H1 (cell line): ENCODE results near the gene WDR37. TPM values are rescaled to one million over a fixed set of nuclear protein-coding genes. Genes with fewer than 3 reads are reported as not detected.

Experiments used
- CTCF ChIA-PET: fragments of 300-600 bp; sonication (Branson Sonifier 250); formaldehyde crosslinking; loops from one replicate; lab custom pipeline; 2021; ENCODE audit not compliant: partially characterized antibody; lab: Charles Lee
- POLR2A ChIA-PET: fragments of 300-600 bp; sonication (Branson Sonifier 250); formaldehyde crosslinking; loops from one replicate; lab custom pipeline; 2021; ENCODE audit warnings: inconsistent platforms; ENCODE audit not compliant: partially characterized antibody; lab: Charles Lee
- DNase-seq, 2 experiments: peaks; one replicate each; pipeline versions ENCODE4 v3.0.0 to v3.0.0-alpha.2; 2010 to 2022; ENCODE audit warnings: low spot score in 2 of 2, low read depth in 1 of 2, mixed read lengths in 1 of 2
- FAIRE-seq: peaks from 2 replicates; lab custom pipeline; 2011; peaks lifted over from hg19 to GRCh38; lab: Jason Lieb, UNC
- H2AFZ ChIP-seq: 2 replicates; pipeline ENCODE4 v1.8.1; 2012; ENCODE audit warnings: low read length, inconsistent platforms
- H2AK5ac ChIP-seq: 2 replicates; pipeline ENCODE4 v1.6.1; 2013; ENCODE audit warnings: low read depth, low read length
- H2BK120ac ChIP-seq: replicated peaks from 2 replicates; pipeline ENCODE3; 2013; ENCODE audit warnings: low read depth, low read length, inconsistent platforms
- H2BK12ac ChIP-seq: 2 replicates; pipeline ENCODE4 v1.6.1; 2013; ENCODE audit warnings: low read depth, low read length
- H2BK15ac ChIP-seq: 2 replicates; pipeline ENCODE4 v1.6.1; 2013; ENCODE audit warnings: low read length
- H2BK20ac ChIP-seq: 2 replicates; pipeline ENCODE4 v1.6.1; 2013; ENCODE audit warnings: low read length
- H2BK5ac ChIP-seq: 2 replicates; pipeline ENCODE4 v1.6.1; 2013; ENCODE audit warnings: low read depth, low read length
- H3K14ac ChIP-seq: 2 replicates; pipeline ENCODE4 v1.6.1; 2013; ENCODE audit warnings: inconsistent platforms; ENCODE audit not compliant: insufficient read length
- H3K18ac ChIP-seq: 2 replicates; pipeline ENCODE4 v1.6.1; 2013; ENCODE audit warnings: low read length; ENCODE audit errors: extremely low read depth
- H3K23ac ChIP-seq: 2 replicates; pipeline ENCODE4 v1.6.1; 2013; ENCODE audit warnings: inconsistent platforms; ENCODE audit not compliant: insufficient read length
- H3K23me2 ChIP-seq: 2 replicates; pipeline ENCODE4 v1.6.1; 2013; ENCODE audit warnings: low read depth, low read length
- H3K27ac ChIP-seq: 2 replicates; pipeline ENCODE4 v1.6.1; 2011; ENCODE audit warnings: low read depth, low read length, inconsistent platforms
- H3K27me3 ChIP-seq, 4 experiments: replicated peaks in 1 of 4; 1 replicate in 1 of 4; 2 replicates in 3 of 4; pipeline versions ENCODE4 v1.6.1 to v1.8.1; 2011 to 2013; ENCODE audit warnings: low read length in 3 of 4, mild to moderate bottlenecking in 3 of 4, inconsistent platforms in 2 of 4, mixed read lengths in 2 of 4, moderate library complexity in 1 of 4; ENCODE audit not compliant: control insufficient read depth in 3 of 4, insufficient read depth in 3 of 4; ENCODE audit errors: extremely low read depth in 1 of 4
- H3K36me3 ChIP-seq, 4 experiments: 2 replicates each; pipeline versions ENCODE4 v1.6.1 to v1.8.1; 2011 to 2013; ENCODE audit warnings: mild to moderate bottlenecking in 4 of 4, low read length in 3 of 4, moderate library complexity in 2 of 4, control low read depth in 1 of 4, inconsistent platforms in 1 of 4; ENCODE audit not compliant: insufficient read depth in 4 of 4, control insufficient read depth in 2 of 4
- H3K4ac ChIP-seq: replicated peaks from 2 replicates; pipeline ENCODE3; 2013; ENCODE audit warnings: low read length, low read depth, mixed read lengths, inconsistent platforms; ENCODE audit not compliant: insufficient read length
- H3K4me1 ChIP-seq, 4 experiments: replicated peaks in 1 of 4; 1 replicate in 1 of 4; 2 replicates in 3 of 4; pipeline versions ENCODE4 v1.6.1 to v1.8.1; 2011 to 2013; ENCODE audit warnings: low read length in 3 of 4, inconsistent platforms in 2 of 4, mixed read lengths in 1 of 4; ENCODE audit not compliant: insufficient read depth in 4 of 4, control insufficient read depth in 3 of 4
- H3K4me2 ChIP-seq, 2 experiments: 2 replicates each; pipeline versions ENCODE4 v1.6.1 to v1.8.1; 2011 to 2013; ENCODE audit warnings: low read depth in 2 of 2, low read length in 2 of 2, control low read depth in 1 of 2, inconsistent platforms in 1 of 2, mild to moderate bottlenecking in 1 of 2; ENCODE audit not compliant: insufficient read depth in 1 of 2
- H3K4me3 ChIP-seq, 4 experiments: fragments of 200-600, 300-600 bp in 1 of 4; sonication (generic), shearing (Covaris generic), sonication (Bioruptor Twin) in 1 of 4; 2 replicates each; pipeline versions ENCODE4 v1.5.1 to v1.8.1; 2011 to 2016; ENCODE audit warnings: low read length in 4 of 4, low read depth in 3 of 4, control low read depth in 2 of 4, inconsistent platforms in 2 of 4, mild to moderate bottlenecking in 2 of 4, mixed read lengths in 1 of 4, moderate library complexity in 1 of 4; ENCODE audit not compliant: insufficient read depth in 2 of 4; ENCODE audit errors: extremely low read depth in 1 of 4
- H3K56ac ChIP-seq: replicated peaks from 2 replicates; pipeline ENCODE3; 2013; ENCODE audit warnings: low read depth, mild to moderate bottlenecking, mixed read lengths, low read length, inconsistent platforms; ENCODE audit not compliant: insufficient read length
- H3K79me1 ChIP-seq: 2 replicates; pipeline ENCODE4 v1.6.1; 2013; ENCODE audit warnings: low read depth, low read length, control low read depth
- H3K79me2 ChIP-seq, 2 experiments: 2 replicates each; pipeline versions ENCODE4 v1.6.1 to v1.8.1; 2012 to 2013; ENCODE audit warnings: low read length in 2 of 2, mild to moderate bottlenecking in 2 of 2, inconsistent platforms in 1 of 2; ENCODE audit not compliant: insufficient read depth in 2 of 2, control insufficient read depth in 1 of 2
- H3K9ac ChIP-seq, 4 experiments: replicated peaks in 1 of 4; 1 replicate in 1 of 4; 2 replicates in 3 of 4; pipeline versions ENCODE4 v1.6.1 to v1.8.1; 2011 to 2013; ENCODE audit warnings: low read depth in 3 of 4, low read length in 3 of 4, control low read depth in 2 of 4, mild to moderate bottlenecking in 2 of 4, moderate library complexity in 2 of 4, inconsistent platforms in 1 of 4; ENCODE audit errors: extremely low read depth in 1 of 4
- H3K9me3 ChIP-seq, 2 experiments: 2 replicates each; pipeline versions ENCODE4 v1.6.1 to v1.8.1; 2012 to 2013; ENCODE audit warnings: mild to moderate bottlenecking in 2 of 2, moderate library complexity in 2 of 2, control low read depth in 1 of 2, inconsistent platforms in 1 of 2, low read depth in 1 of 2, low read length in 1 of 2, mixed read lengths in 1 of 2; ENCODE audit not compliant: insufficient read depth in 2 of 2
- H4K20me1 ChIP-seq, 2 experiments: replicated peaks in 1 of 2; 2 replicates each; pipeline versions ENCODE3 to v1.8.1; 2011 to 2013; ENCODE audit warnings: inconsistent platforms in 2 of 2, low read length in 2 of 2, mild to moderate bottlenecking in 1 of 2; ENCODE audit not compliant: insufficient read depth in 2 of 2, control insufficient read depth in 1 of 2
- H4K5ac ChIP-seq: 2 replicates; pipeline ENCODE4 v1.6.1; 2013; ENCODE audit warnings: low read length, low read depth, mixed read lengths, inconsistent platforms; ENCODE audit not compliant: insufficient read length
- H4K8ac ChIP-seq: 2 replicates; pipeline ENCODE4 v1.8.0; 2013; ENCODE audit warnings: mild to moderate bottlenecking, moderate library complexity, low read length, inconsistent platforms; ENCODE audit not compliant: insufficient read depth; ENCODE audit errors: extremely low read depth
- H4K91ac ChIP-seq: replicated peaks from 2 replicates; pipeline ENCODE3; 2013; ENCODE audit warnings: low read length, mixed read lengths, inconsistent platforms; ENCODE audit not compliant: insufficient read length
- BRCA1 ChIP-seq: IDR thresholded peaks from 2 replicates; pipeline ENCODE4 v1.6.1; 2012; ENCODE audit warnings: low read depth, low read length, improper control_type of control experiment
- CREB1 ChIP-seq: IDR thresholded peaks from 2 replicates; pipeline ENCODE4 v1.6.1; 2012; ENCODE audit warnings: inconsistent platforms
- CTCF ChIP-seq, 3 experiments: IDR thresholded peaks; 1 replicate in 2 of 3; 2 replicates in 1 of 3; pipeline versions ENCODE4 v1.5.1 to v1.6.1; 2011; ENCODE audit warnings: low read length in 3 of 3, mild to moderate bottlenecking in 3 of 3, inconsistent platforms in 2 of 3, low read depth in 1 of 3, moderate library complexity in 1 of 3; ENCODE audit not compliant: insufficient read depth in 1 of 3; ENCODE audit errors: control extremely low read depth in 1 of 3
- HDAC2 ChIP-seq, 2 experiments: fragments of 300-600 bp in 1 of 2; sonication (generic) in 1 of 2; IDR thresholded peaks; 2 replicates each; pipeline ENCODE4 v1.6.1; 2011 to 2012; ENCODE audit warnings: low read depth in 2 of 2, low read length in 2 of 2, mild to moderate bottlenecking in 2 of 2, moderate library complexity in 2 of 2, borderline replicate concordance in 1 of 2, inconsistent platforms in 1 of 2
- JUND ChIP-seq: IDR thresholded peaks from 2 replicates; pipeline ENCODE4 v1.6.1; 2011; ENCODE audit warnings: mild to moderate bottlenecking, improper control_type of control experiment, low read length
- NANOG ChIP-seq: IDR thresholded peaks from 2 replicates; pipeline ENCODE4 v1.6.1; 2011; ENCODE audit warnings: low read length, low read depth, mild to moderate bottlenecking, inconsistent platforms; ENCODE audit not compliant: insufficient read depth, poor library complexity, severe bottlenecking
- PHF8 ChIP-seq: fragments of 200-600 bp; sonication (generic); conservative IDR thresholded peaks from 2 replicates; pipeline ENCODE4 v1.7.1; 2012; ENCODE audit warnings: low read depth, mild to moderate bottlenecking, inconsistent platforms, low read length, moderate library complexity
- SP1 ChIP-seq: IDR thresholded peaks from 2 replicates; pipeline ENCODE4 v1.6.1; 2011; ENCODE audit warnings: low read depth, low read length
- SUZ12 ChIP-seq: fragments of 200-600 bp; sonication (generic); IDR thresholded peaks from 2 replicates; pipeline ENCODE4 v1.6.1; 2012; ENCODE audit warnings: mild to moderate bottlenecking, inconsistent platforms, low read length, moderate library complexity, mixed read lengths
- TAF1 ChIP-seq: IDR thresholded peaks from 2 replicates; pipeline ENCODE4 v1.6.1; 2011; ENCODE audit warnings: mild to moderate bottlenecking, low read depth, low read length
- TEAD4 ChIP-seq: IDR thresholded peaks from 2 replicates; pipeline ENCODE4 v1.6.1; 2012; ENCODE audit warnings: low read depth, low read length, inconsistent platforms, mixed read lengths
- ZNF274 ChIP-seq: IDR thresholded peaks from 2 replicates; pipeline ENCODE4 v1.7.0; 2012; ENCODE audit warnings: low read length, borderline replicate concordance; ENCODE audit errors: extremely low read depth
- WGBS, 2 experiments: shearing (Covaris generic) in 1 of 2; methylation state at CpG; one replicate each; pipeline versions ENCODE4 v1.1.6 to v1.1.7; 2013 to 2015; ENCODE audit warnings: low lambda C conversion rate in 2 of 2, mixed read lengths in 2 of 2, inconsistent platforms in 1 of 2, low coverage in 1 of 2, missing lambda C conversion rate in 1 of 2; ENCODE audit not compliant: insufficient replicate concordance in 2 of 2, insufficient coverage in 1 of 2, insufficient read length in 1 of 2; ENCODE audit errors: extremely low coverage in 1 of 2, missing lambda C conversion rate in 1 of 2; 5-methylcytosine and 5-hydroxymethylcytosine counted together
- polyA plus RNA-seq, 7 experiments: library from polyadenylated mRNA; depleted of rRNA in 3 of 7; stranded (reverse) in 5 of 7; unstranded in 2 of 7; fragments of >200 nt in 5 of 7; fragments of 200-250 nt in 2 of 7; gene quantifications; 1 replicate in 5 of 7; 2 replicates in 1 of 7; 4 replicates in 1 of 7; pipeline versions ENCODE4 v1.2.1 to v1.2.3, GENCODE V29; 2011 to 2013; ENCODE audit warnings: missing spikeins in 2 of 7, mixed read lengths in 2 of 7
- total RNA-seq: library from RNA; stranded (reverse); fragmentation: NEBNext Ultra II Directional; extraction: Animal tissue kit (Norgen Biotek cat#: 25700); gene quantifications from 2 replicates; pipeline ENCODE4 v1.2.1, GENCODE V29; 2021

The WDR37 gene
- total and polyA plus RNA-seq, 2 of the 8 experiments (the other 6 are each of a cell fraction or from before 2014, with no cell fraction given), result 9.6 to 12.0 TPM

DNA sequence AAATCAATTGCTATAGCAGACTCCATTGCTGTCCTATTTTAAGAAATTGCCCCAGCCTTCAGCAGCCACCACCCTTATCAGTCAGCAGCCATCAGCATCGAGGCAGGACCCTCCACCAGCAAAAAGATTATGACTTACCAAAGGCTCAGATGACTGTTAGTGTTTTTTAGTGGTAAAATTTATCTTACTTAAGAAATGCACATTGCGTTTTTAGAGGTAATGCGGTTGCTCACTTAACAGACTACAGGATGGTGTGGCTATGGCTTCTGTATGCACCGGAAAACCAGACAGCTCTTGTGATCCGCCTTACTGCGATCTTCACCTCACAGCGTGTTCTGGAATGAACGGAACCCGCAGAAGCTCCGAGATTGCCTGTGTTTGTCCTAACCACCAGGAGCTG lies 58.1 kb downstream of the WDR37 start:
- ChIA-PET CTCF (interaction anchor here (1.5 kb wide), 1 partner anchor 11 kb away, joined by 3 read pairs; no protein-coding TSS in a partner anchor), POLR2A (no interaction called here)
- H2BK120ac ChIP-seq, result no peak overlapping the region
- H3K27me3 ChIP-seq, result no peaks in the 10 kb centered on the region
- no peak overlapping the region for H4K91ac ChIP-seq
- FAIRE-seq (no peak), DNase-seq (no peak)
- H2BK5ac ChIP-seq, result 0 out of 2 replicates have a peak overlapping the region, but pooled peaks have one; percentile 17
- no peak overlapping the region for H3K4ac ChIP-seq
- 94% methylated on average over 10 of the region's 10 CpGs; no CpG with 5 or more reads in 1 of the 2 experiments for WGBS, 2 experiments
- H3K23ac ChIP-seq, result no peak overlapping the region
- H4K20me1 ChIP-seq, result peaks cover 2 to 3% of the 10 kb centered on the region in 2 experiments
- H2AK5ac ChIP-seq, result no peak overlapping the region
- H2BK20ac ChIP-seq, result no peak overlapping the region
- peaks cover 0 to 5% (median 3%) of the 10 kb centered on the region in 4 experiments; a peak in 4 of 8 replicates for H3K36me3 ChIP-seq
- H3K79me2 ChIP-seq, result no peaks in the 10 kb centered on the region
- no peak overlapping the region for H2BK15ac ChIP-seq
- no peak overlapping the region for H2AFZ ChIP-seq
- no peak overlapping the region for H3K4me3 ChIP-seq
- H4K5ac ChIP-seq, result no peak overlapping the region
- no peak overlapping the region for H3K27ac ChIP-seq
- H3K4me2 ChIP-seq, result no peak overlapping the region
- H3K56ac ChIP-seq, result no peak overlapping the region
- H3K79me1 ChIP-seq, result peaks cover 5% of the 10 kb centered on the region; the same call in 1 of the 2 replicates
- H3K9me3 ChIP-seq, result no peaks in the 10 kb centered on the region
- H3K18ac ChIP-seq, result no peak overlapping the region
- peaks cover 6 to 10% (median 8%) of the 10 kb centered on the region in 4 experiments for H3K4me1 ChIP-seq
- no peak overlapping the region for H2BK12ac ChIP-seq
- no peaks in the 10 kb centered on the region for H3K23me2 ChIP-seq
- no peak overlapping the region for H3K9ac ChIP-seq
- no peak overlapping the region for H4K8ac ChIP-seq
- no peak overlapping the region for H3K14ac ChIP-seq
- TF ChIP-seq BRCA1, result no peak
- no peak for TF ChIP-seq SP1
- TF ChIP-seq ZNF274, result no peak
- TF ChIP-seq CTCF (IDR thresholded peaks at IDR 0.05; ENCODE audit: control extremely low read depth in 1 of 3, insufficient read depth in 1 of 3, low read depth in 1 of 3, low read length in 3 of 3), result no peak
- no peak for TF ChIP-seq SUZ12
- TF ChIP-seq CREB1, result no peak
- TF ChIP-seq HDAC2 (IDR thresholded peaks at IDR 0.05; ENCODE audit: borderline replicate concordance in 1 of 2, low read depth in 2 of 2, low read length in 2 of 2), result no peak
- TF ChIP-seq PHF8, result no peak
- TF ChIP-seq TEAD4, result no peak
- TF ChIP-seq TAF1, result no peak
- TF ChIP-seq JUND, result no peak
- no peak for TF ChIP-seq NANOG
